ENCODE results near the gene PWWP2B.

DNA sequence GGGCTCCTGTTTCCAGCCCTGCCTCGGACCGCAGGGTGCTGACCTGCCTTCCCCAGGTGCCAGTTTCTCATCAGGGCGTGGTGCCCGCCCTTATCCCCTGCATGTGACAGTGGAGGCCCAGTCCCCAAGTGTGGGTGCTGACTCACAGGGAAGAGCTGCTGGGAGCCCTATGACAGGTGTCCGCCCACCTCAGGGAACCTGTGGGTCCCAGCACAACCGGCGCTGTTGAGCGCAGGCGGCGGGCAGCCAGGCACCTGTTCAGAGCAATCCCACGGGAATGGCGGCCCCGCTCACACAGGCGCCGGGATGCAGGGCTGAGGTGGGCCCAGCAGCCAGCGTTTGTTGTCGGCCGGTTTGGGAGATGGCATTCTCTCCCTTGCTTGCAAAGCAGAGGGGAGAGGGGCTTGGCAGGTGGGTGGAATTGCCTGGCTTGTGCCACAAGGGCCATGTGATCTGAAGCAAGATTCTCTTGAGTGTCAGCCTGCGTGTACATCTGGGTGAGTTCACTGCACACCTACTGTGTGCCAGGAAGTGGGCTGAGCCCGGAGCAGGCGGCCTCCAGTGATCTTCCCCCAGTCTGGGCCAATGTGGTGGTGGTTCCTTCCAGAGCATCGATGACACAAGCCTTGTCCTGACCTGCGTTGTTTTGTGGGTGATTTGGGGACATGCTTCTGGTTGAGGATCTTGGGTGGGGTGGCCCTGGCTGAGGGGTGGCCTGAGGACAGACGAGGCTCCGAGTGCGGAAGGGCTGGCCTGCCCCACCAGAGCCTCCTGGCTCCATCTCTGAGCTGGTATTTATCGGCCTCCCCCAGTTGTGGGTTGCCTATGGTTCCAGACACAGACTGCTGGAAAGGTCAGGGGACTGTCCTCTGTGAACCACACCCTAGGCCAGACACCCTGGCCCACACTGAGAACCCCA, 2.4 kb downstream of the PWWP2B start:
- TF ChIP-seq MAX (IDR thresholded peaks at IDR 0.05) = no peak
- no peak for TF ChIP-seq REST (IDR thresholded peaks at IDR 0.05; ENCODE audit: low read depth)
- no peak for TF ChIP-seq FOXM1 (IDR thresholded peaks at IDR 0.05; ENCODE audit: borderline replicate concordance, low read depth)
- TF ChIP-seq TAF1 (IDR thresholded peaks at IDR 0.05; ENCODE audit: low read depth) = no peak
- TF ChIP-seq CEBPB (IDR thresholded peaks at IDR 0.05) = no peak
- TF ChIP-seq TEAD4 (IDR thresholded peaks at IDR 0.05) = no peak
- TF ChIP-seq RAD21 (IDR thresholded peaks at IDR 0.05; ENCODE audit: low read depth) = no peak
- no peak for TF ChIP-seq EP300 (IDR thresholded peaks at IDR 0.05; ENCODE audit: borderline replicate concordance)
- no peak for TF ChIP-seq TCF12 (IDR thresholded peaks at IDR 0.05; ENCODE audit: low read depth)

Data from Ishikawa (cell line).